Glutamatergic neuron (in vitro differentiated cells): Measurements from ENCODE around the gene SERPINA6. TPM values are rescaled to one million over a fixed set of nuclear protein-coding genes. Genes with fewer than 3 reads are reported as not detected.

Experiments
- DNase-seq: peaks from one replicate; pipeline ENCODE4 v3.0.0; 2022
- H3K27ac Mint-ChIP-seq: one replicate; pipeline ENCODE4 v1.8.0; 2020; ENCODE audit warnings: mild to moderate bottlenecking, mixed read lengths, inconsistent platforms; ENCODE audit not compliant: unreplicated experiment
- H3K27me3 Mint-ChIP-seq: one replicate; pipeline ENCODE4 v1.8.0; 2020; ENCODE audit warnings: mild to moderate bottlenecking, moderate library complexity, mixed read lengths, inconsistent platforms; ENCODE audit not compliant: unreplicated experiment
- H3K36me3 Mint-ChIP-seq: one replicate; pipeline ENCODE4 v1.8.0; 2020; ENCODE audit warnings: mild to moderate bottlenecking, mixed read lengths, inconsistent platforms; ENCODE audit not compliant: unreplicated experiment
- H3K4me1 Mint-ChIP-seq: one replicate; pipeline ENCODE4 v1.8.0; 2020; ENCODE audit warnings: mild to moderate bottlenecking, low read depth, mixed read lengths, inconsistent platforms; ENCODE audit not compliant: unreplicated experiment
- H3K4me3 Mint-ChIP-seq: one replicate; pipeline ENCODE4 v1.8.0; 2020; ENCODE audit warnings: mild to moderate bottlenecking, mixed read lengths, inconsistent platforms; ENCODE audit not compliant: unreplicated experiment
- H3K9me3 Mint-ChIP-seq: one replicate; pipeline ENCODE4 v1.8.0; 2020; ENCODE audit warnings: mild to moderate bottlenecking, moderate library complexity, mixed read lengths, inconsistent platforms; ENCODE audit not compliant: unreplicated experiment
- CTCF ChIP-seq: fragments of 200-600 bp; sonication (generic); IDR thresholded peaks from one replicate; pipeline ENCODE4 v1.5.0; 2021; ENCODE audit not compliant: partially characterized antibody, unreplicated experiment
- total RNA-seq: library from RNA; stranded (reverse); fragmentation: NEBNext Ultra II Directional; extraction: Animal tissue kit (Norgen Biotek cat#: 25700); gene quantifications from one replicate; pipeline ENCODE4 v1.2.1, GENCODE V29; 2021; ENCODE audit not compliant: unreplicated experiment

The SERPINA6 gene
- total RNA-seq, 1 donor from 2014 or later: not detected

DNA sequence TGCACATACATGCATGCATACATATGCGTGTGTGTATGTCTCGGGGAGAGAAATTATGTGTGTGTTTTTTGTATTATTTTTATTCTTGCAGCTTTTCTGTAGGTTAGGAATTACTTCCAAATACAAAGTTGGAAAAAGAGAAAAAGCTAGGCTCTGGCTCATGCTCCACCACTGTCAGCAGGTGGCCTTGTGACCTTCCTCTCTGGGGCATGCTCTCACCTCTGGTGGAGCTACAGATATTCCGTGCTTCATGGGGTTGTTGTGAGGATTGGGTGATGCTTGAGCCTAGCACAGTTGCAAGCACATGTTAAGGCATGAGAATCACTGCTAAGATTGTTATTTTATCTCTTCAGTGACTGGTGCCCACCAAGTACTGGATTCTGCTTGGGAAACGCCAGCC is 6.7 kb upstream of the SERPINA6 start:
- TF ChIP-seq CTCF: no peak
- Mint-ChIP-seq H3K9me3 (no peaks in the 10 kb centered on the region), H3K4me1 (no peaks in the 10 kb centered on the region), H3K36me3 (no peaks in the 10 kb centered on the region), H3K27ac (no peak overlapping the region), H3K4me3 (no peak overlapping the region), H3K27me3 (no peaks in the 10 kb centered on the region)
- no peak for DNase-seq

DNA sequence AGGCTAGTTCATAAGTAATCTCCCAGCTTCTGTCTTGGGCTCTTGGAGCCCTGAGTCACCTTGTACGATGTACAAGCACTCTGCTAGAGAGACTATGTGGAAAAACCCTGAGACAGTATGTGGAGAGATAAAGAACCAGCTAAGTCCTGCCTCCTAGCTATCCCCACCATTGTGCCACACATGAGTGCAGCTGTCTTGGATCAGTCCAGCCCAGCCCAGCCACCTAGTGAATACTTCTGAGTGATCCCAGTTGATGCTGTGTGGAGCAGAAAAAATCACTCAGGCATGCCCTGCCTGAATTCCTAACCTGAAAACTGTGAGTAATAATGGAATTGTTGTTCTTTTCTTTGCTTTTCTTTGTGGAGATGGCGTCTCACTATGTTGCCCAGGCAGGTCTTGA is 5.1 kb upstream of the SERPINA6 start:
- DNase-seq: no peak
- no peak for TF ChIP-seq CTCF
- Mint-ChIP-seq H3K27ac (no peak overlapping the region), H3K4me1 (no peaks in the 10 kb centered on the region), H3K27me3 (peaks cover 3% of the 10 kb centered on the region), H3K36me3 (no peaks in the 10 kb centered on the region), H3K9me3 (no peaks in the 10 kb centered on the region), H3K4me3 (no peak overlapping the region)

DNA sequence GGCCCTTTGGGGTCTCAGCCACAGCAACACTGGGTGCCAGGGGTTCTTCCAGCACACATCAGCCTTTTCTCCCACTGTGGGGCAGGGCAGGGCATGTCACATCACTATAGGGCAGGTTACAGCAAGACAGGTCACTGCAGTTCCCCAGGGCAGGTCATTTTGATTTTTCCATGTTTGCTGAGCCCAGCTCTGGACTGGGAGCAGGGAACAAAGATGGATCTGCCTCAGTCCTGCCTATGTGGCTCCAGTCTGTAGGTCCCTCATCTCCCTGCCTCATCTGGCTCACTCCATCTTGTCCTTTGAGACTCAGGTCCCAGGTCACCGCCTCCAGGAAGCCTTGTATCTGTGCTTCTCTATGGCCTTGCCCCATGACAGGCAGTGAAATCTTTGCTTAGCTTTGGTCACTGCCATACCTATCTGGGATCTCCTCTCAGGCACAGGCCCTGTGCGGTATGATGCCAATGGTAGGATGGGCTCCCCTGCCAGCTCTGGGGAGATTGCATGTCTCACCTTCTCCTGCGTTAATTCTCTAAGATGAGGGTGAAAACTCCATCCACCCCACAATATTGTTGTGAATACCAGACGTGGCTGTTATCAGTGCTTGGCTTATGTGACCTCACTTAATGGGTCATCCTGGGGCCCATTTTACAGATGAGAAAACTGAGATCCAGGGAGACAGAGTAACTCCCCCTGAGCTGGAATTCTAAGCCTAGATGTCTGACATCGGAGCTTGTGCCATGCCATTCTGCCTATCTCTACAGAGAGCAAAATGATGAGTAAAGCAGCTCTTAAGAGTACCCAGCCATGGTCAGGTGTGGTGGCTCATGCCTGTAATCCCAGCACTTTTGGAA is 1.5 kb downstream of the SERPINA6 start:
- H3K4me1 Mint-ChIP-seq: no peaks in the 10 kb centered on the region
- TF ChIP-seq CTCF: no peak
- H3K27ac Mint-ChIP-seq: no peak overlapping the region
- H3K4me3 Mint-ChIP-seq: no peak overlapping the region
- peaks cover 3% of the 10 kb centered on the region for H3K27me3 Mint-ChIP-seq
- no peaks in the 10 kb centered on the region for H3K9me3 Mint-ChIP-seq
- H3K36me3 Mint-ChIP-seq: no peaks in the 10 kb centered on the region
- DNase-seq: no peak

- Mint-ChIP-seq H3K9me3 (no peaks in the 10 kb centered on the region), H3K36me3 (no peaks in the 10 kb centered on the region), H3K27me3 (peaks cover 3% of the 10 kb centered on the region), H3K27ac (no peak overlapping the region), H3K4me3 (no peak overlapping the region), H3K4me1 (no peaks in the 10 kb centered on the region)
- TF ChIP-seq CTCF: no peak
- DNase-seq: no peak
These were observed 2.9 kb downstream of the SERPINA6 start for GRCh38 chr14:94320243-94320642.

DNA sequence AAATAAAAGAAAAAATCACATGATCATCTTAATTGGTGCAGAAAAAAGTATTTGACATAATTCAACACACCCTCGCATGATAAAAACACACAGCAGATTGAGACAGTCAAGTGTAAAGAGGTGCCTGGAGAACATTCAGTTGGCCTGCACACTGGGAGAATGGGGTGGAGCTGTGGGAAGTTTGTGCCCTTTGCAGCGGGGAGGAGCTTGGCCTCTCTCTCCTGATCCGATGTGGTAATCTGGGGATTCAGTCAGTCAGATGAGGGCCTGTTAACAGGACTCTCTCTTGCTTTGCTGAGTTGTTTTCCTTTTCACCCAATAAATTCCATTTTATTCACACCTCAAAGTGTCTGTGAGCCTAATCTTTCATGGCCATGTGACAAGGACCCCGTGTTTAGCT is 5.9 kb downstream of the SERPINA6 start:
- no peak overlapping the region for H3K27ac Mint-ChIP-seq
- no peaks in the 10 kb centered on the region for H3K27me3 Mint-ChIP-seq

More for the DNA sequence above, 5.9 kb downstream of the SERPINA6 start:
- no peak overlapping the region for H3K4me3 Mint-ChIP-seq
- no peaks in the 10 kb centered on the region for H3K9me3 Mint-ChIP-seq
- DNase-seq: no peak
- no peak for TF ChIP-seq CTCF
- H3K4me1 Mint-ChIP-seq: peaks cover 2% of the 10 kb centered on the region
- no peaks in the 10 kb centered on the region for H3K36me3 Mint-ChIP-seq
